HUES64 (cell line): Measurements from ENCODE around the gene POU6F2.

Source experiments
- H3K27ac ChIP-seq: 2 replicates; pipeline ENCODE4 v1.7.0; 2013; ENCODE audit warnings: low read depth, low read length, inconsistent platforms
- H3K27me3 ChIP-seq: 2 replicates; pipeline ENCODE4 v1.6.1; 2013; ENCODE audit warnings: mild to moderate bottlenecking, low read length; ENCODE audit not compliant: insufficient read depth
- H3K36me3 ChIP-seq: 2 replicates; pipeline ENCODE4 v1.6.1; 2013; ENCODE audit warnings: mild to moderate bottlenecking, low read length; ENCODE audit not compliant: insufficient read depth
- H3K4me1 ChIP-seq: 2 replicates; pipeline ENCODE4 v1.6.1; 2013; ENCODE audit warnings: mild to moderate bottlenecking, low read length, moderate library complexity; ENCODE audit not compliant: insufficient read depth
- H3K4me3 ChIP-seq: 2 replicates; pipeline ENCODE4 v1.5.1; 2013; ENCODE audit warnings: mild to moderate bottlenecking, low read length, moderate library complexity
- H3K9ac ChIP-seq: 2 replicates; pipeline ENCODE4 v1.6.1; 2013; ENCODE audit warnings: mild to moderate bottlenecking, low read depth, low read length
- H3K9me3 ChIP-seq: 2 replicates; pipeline ENCODE4 v1.6.1; 2013; ENCODE audit warnings: low read depth, low read length; ENCODE audit not compliant: insufficient read depth
- WGBS: fragments of 150-250, 120-280 bp; methylation state at CpG from one replicate; pipeline ENCODE4 v1.1.7; 2013; ENCODE audit warnings: missing lambda C conversion rate; 5-methylcytosine and 5-hydroxymethylcytosine counted together

Gene POU6F2

GRCh38 chr7:39400836-39401235 lies 423.1 kb downstream of the POU6F2 start:
- no peaks in the 10 kb centered on the region for H3K36me3 ChIP-seq
- H3K9ac ChIP-seq = no peak overlapping the region
- H3K4me1 ChIP-seq = peaks cover 15% of the 10 kb centered on the region; the same call in 1 of the 2 replicates
- H3K9me3 ChIP-seq = no peaks in the 10 kb centered on the region
- no peaks in the 10 kb centered on the region for H3K27me3 ChIP-seq
- WGBS = 82% methylated on average over 2 of the region's 3 CpGs
- no peak overlapping the region for H3K27ac ChIP-seq
- H3K4me3 ChIP-seq = no peak overlapping the region

- Histone ChIP-seq H3K27me3 (no peaks in the 10 kb centered on the region), H3K36me3 (no peaks in the 10 kb centered on the region), H3K4me3 (no peak overlapping the region), H3K27ac (no peak overlapping the region), H3K4me1 (peaks cover 19% of the 10 kb centered on the region), H3K9me3 (no peaks in the 10 kb centered on the region), H3K9ac (no peak overlapping the region)
Observed at GRCh38 chr7:39402034-39402433, 424.3 kb downstream of the POU6F2 start.

GRCh38 chr7:39404907-39405306 lies 427.2 kb downstream of the POU6F2 start:
- no CpG with 5 or more reads among the region's 1 CpG for WGBS

GRCh38 chr7:39405581-39405980 lies 427.9 kb downstream of the POU6F2 start:
- Histone ChIP-seq H3K27ac (no peak overlapping the region), H3K4me1 (peaks cover 13% of the 10 kb centered on the region), H3K9ac (no peak overlapping the region), H3K4me3 (no peak overlapping the region), H3K36me3 (no peaks in the 10 kb centered on the region), H3K27me3 (no peaks in the 10 kb centered on the region), H3K9me3 (no peaks in the 10 kb centered on the region)
- WGBS = 96% methylated on average over 3 of the region's 3 CpGs

More at GRCh38 chr7:39404907-39405306, 427.2 kb downstream of the POU6F2 start:
- Histone ChIP-seq H3K36me3 (no peaks in the 10 kb centered on the region), H3K9ac (no peak overlapping the region), H3K4me1 (peaks cover 19% of the 10 kb centered on the region), H3K27ac (no peak overlapping the region), H3K4me3 (no peak overlapping the region), H3K9me3 (no peaks in the 10 kb centered on the region), H3K27me3 (no peaks in the 10 kb centered on the region)

DNA sequence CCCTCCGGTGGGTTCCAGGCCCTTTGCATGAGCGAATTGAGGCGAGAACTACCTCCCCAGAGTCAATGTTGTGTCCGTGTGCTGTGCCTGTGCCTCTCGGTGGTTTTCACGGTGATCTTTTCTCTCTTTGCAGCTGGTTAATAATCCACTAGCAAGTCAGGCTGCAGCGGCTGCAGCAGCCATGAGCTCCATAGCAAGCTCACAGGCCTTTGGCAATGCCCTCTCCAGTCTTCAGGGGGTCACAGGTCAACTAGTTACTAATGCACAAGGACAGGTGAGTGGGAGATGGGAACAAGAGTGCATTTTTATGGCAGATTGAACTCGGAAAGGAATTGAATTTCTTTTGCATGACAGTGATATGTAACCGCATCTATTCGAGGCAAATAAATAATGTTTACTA lies 428.8 kb downstream of the POU6F2 start:
- no peak overlapping the region for H3K9ac ChIP-seq
- WGBS = 88% methylated on average over 10 of the region's 10 CpGs
- no peaks in the 10 kb centered on the region for H3K36me3 ChIP-seq
- no peak overlapping the region for H3K4me3 ChIP-seq
- peaks cover 7% of the 10 kb centered on the region for H3K4me1 ChIP-seq
- no peak overlapping the region for H3K27ac ChIP-seq
- no peaks in the 10 kb centered on the region for H3K9me3 ChIP-seq
- H3K27me3 ChIP-seq = no peaks in the 10 kb centered on the region

GRCh38 chr7:39407137-39407536 lies 429.4 kb downstream of the POU6F2 start:
- H3K4me3 ChIP-seq = no peak overlapping the region
- WGBS = 86% methylated on average over 4 of the region's 4 CpGs
- no peak overlapping the region for H3K27ac ChIP-seq
- no peak overlapping the region for H3K9ac ChIP-seq
- H3K27me3 ChIP-seq = no peaks in the 10 kb centered on the region
- no peaks in the 10 kb centered on the region for H3K9me3 ChIP-seq
- H3K36me3 ChIP-seq = no peaks in the 10 kb centered on the region
- H3K4me1 ChIP-seq = peaks cover 7% of the 10 kb centered on the region

- Histone ChIP-seq H3K27ac (no peak overlapping the region), H3K36me3 (no peaks in the 10 kb centered on the region), H3K9ac (no peak overlapping the region), H3K27me3 (no peaks in the 10 kb centered on the region), H3K4me3 (no peak overlapping the region), H3K4me1 (peaks cover 7% of the 10 kb centered on the region), H3K9me3 (no peaks in the 10 kb centered on the region)
- WGBS = 92% methylated on average over 6 of the region's 8 CpGs
Observed at GRCh38 chr7:39407723-39408122, 430.0 kb downstream of the POU6F2 start.

DNA sequence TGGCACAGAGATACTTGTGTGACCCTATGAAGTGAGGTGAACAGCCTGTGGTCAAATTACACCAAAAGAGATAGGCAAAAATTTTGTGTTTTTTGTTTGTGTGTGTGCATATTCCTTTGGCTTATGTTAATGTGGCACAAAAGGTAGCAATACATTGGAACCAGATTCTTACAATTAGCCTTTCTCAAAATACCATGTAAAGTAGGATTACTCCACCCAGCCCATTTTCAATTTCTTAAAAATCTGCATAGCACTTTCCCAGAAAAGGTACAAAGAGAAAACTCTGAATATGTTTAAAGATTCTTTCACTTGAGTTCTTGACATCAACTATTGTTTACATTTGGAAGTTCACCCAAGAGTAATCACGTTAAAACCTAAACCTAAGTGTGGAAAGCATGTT lies 431.2 kb downstream of the POU6F2 start:
- 100% methylated on average over 1 of the region's 1 CpG for WGBS

GRCh38 chr7:39410582-39410981 lies 432.9 kb downstream of the POU6F2 start:
- WGBS = 94% methylated on average over 5 of the region's 5 CpGs
- Histone ChIP-seq H3K36me3 (no peaks in the 10 kb centered on the region), H3K27me3 (no peaks in the 10 kb centered on the region), H3K4me3 (no peak overlapping the region), H3K27ac (no peak overlapping the region), H3K9me3 (no peaks in the 10 kb centered on the region), H3K9ac (no peak overlapping the region), H3K4me1 (peaks cover 7% of the 10 kb centered on the region)

More for the DNA sequence above, 431.2 kb downstream of the POU6F2 start:
- no peaks in the 10 kb centered on the region for H3K36me3 ChIP-seq
- H3K27me3 ChIP-seq = no peaks in the 10 kb centered on the region
- no peak overlapping the region for H3K27ac ChIP-seq
- H3K9me3 ChIP-seq = no peaks in the 10 kb centered on the region
- peaks cover 7% of the 10 kb centered on the region for H3K4me1 ChIP-seq
- no peak overlapping the region for H3K4me3 ChIP-seq
- H3K9ac ChIP-seq = no peak overlapping the region

- no peak overlapping the region for H3K27ac ChIP-seq
- H3K27me3 ChIP-seq = no peaks in the 10 kb centered on the region
- peak overlapping the region; percentile 67 for H3K9ac ChIP-seq
- no peaks in the 10 kb centered on the region for H3K4me1 ChIP-seq
- H3K36me3 ChIP-seq = no peaks in the 10 kb centered on the region
- H3K9me3 ChIP-seq = no peaks in the 10 kb centered on the region
- 9% methylated on average over 24 of the region's 25 CpGs for WGBS
- peak overlapping the region; percentile 81 for H3K4me3 ChIP-seq
Observed at GRCh38 chr7:39413636-39414223, 436.0 kb downstream of the POU6F2 start.

DNA sequence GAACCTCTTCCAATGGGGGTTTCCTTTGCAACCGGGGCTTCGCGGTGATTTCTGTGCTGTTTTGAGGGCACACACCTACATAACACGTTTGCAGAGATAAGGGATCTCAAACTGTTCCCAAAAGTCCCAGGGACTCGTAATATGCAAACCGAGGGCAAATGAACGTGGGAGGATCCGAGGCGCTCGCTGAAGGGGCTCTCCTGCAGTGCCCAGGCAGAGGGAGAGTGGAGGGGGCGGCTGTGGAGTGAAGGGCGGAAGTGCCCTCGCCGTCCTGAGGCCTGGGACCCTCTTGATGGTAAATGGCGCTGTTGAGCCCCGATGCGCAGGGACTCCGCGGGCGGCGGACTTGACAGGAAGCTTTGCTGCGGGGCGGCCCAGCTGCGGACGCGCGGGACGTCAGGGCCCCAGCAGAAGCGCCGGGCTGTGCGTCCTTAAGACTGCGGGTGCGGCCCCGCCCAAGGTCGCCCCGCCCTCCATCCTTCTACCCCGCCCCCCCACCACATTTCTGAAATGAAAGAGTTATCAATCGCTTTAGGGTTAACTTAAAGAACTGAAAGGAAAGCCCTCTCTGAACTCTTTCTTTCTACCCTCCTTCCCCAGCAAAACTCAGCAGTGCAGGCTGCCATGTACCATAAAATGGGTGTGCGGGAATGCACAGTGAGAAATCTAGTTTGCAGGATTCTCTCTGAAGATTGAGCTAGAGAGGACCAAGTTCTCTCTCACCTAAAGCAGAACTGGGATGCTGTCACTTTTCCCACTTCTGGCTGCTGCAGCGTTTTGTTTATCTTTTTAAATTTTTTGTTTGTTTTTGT lies 436.7 kb downstream of the POU6F2 start:
- no peaks in the 10 kb centered on the region for H3K27me3 ChIP-seq
- H3K36me3 ChIP-seq = no peaks in the 10 kb centered on the region
- H3K4me1 ChIP-seq = no peaks in the 10 kb centered on the region
- WGBS = 5% methylated on average over 35 of the region's 40 CpGs
- H3K9ac ChIP-seq = peak overlapping the region; percentile 67
- peak overlapping the region; percentile 81 for H3K4me3 ChIP-seq
- H3K27ac ChIP-seq = no peak overlapping the region
- H3K9me3 ChIP-seq = no peaks in the 10 kb centered on the region
